WTC11 (cell line): ENCODE measurements around the gene SLC1A3.

Experiments
- ATF3 ChIP-seq: sonication (generic); formaldehyde crosslinking; conservative IDR thresholded peaks from 2 replicates; pipeline ENCODE4 v1.8.1; 2022; ENCODE audit warnings: mild to moderate bottlenecking, missing genetic modification reagents
- CREB1 ChIP-seq: sonication (generic); formaldehyde crosslinking; IDR thresholded peaks from 2 replicates; pipeline ENCODE4 v1.8.0; 2023; ENCODE audit warnings: mild to moderate bottlenecking, missing genetic modification reagents
- ETV6 ChIP-seq: sonication (generic); formaldehyde crosslinking; IDR thresholded peaks from 2 replicates; pipeline ENCODE4 v1.8.1; 2022; ENCODE audit warnings: mild to moderate bottlenecking, missing genetic modification reagents
- JUN ChIP-seq: sonication (generic); formaldehyde crosslinking; IDR thresholded peaks from 2 replicates; pipeline ENCODE4 v1.8.0; 2023; ENCODE audit warnings: mild to moderate bottlenecking, missing genetic modification reagents
- NR2C2 ChIP-seq: sonication (generic); formaldehyde crosslinking; IDR thresholded peaks from 2 replicates; pipeline ENCODE4 v1.8.0; 2022; ENCODE audit warnings: mild to moderate bottlenecking, missing genetic modification reagents
- PREB ChIP-seq: sonication (generic); formaldehyde crosslinking; IDR thresholded peaks from 2 replicates; pipeline ENCODE4 v1.8.1; 2022; ENCODE audit warnings: mild to moderate bottlenecking, missing genetic modification reagents, moderate library complexity, borderline replicate concordance
- RELA ChIP-seq: sonication (generic); formaldehyde crosslinking; IDR thresholded peaks from 2 replicates; pipeline ENCODE4 v1.8.1; 2022; ENCODE audit warnings: missing genetic modification reagents, mild to moderate bottlenecking, borderline replicate concordance
- SMAD3 ChIP-seq: sonication (generic); formaldehyde crosslinking; IDR thresholded peaks from 2 replicates; pipeline ENCODE4 v1.8.0; 2022; ENCODE audit warnings: missing genetic modification reagents, mild to moderate bottlenecking, borderline replicate concordance
- SP1 ChIP-seq: sonication (generic); formaldehyde crosslinking; conservative IDR thresholded peaks from 2 replicates; pipeline ENCODE4 v1.8.1; 2022; ENCODE audit warnings: missing genetic modification reagents
- TF ChIP-seq, protein P1 (sequence below): fragments of 200-600 bp; IDR thresholded peaks from 2 replicates; pipeline ENCODE4 v1.8.0; 2022; ENCODE audit warnings: antibody characterized with exemption
- TF ChIP-seq, protein P2 (sequence below): sonication (generic); formaldehyde crosslinking; IDR thresholded peaks from 2 replicates; pipeline ENCODE4 v1.8.1; 2022; ENCODE audit warnings: low read depth, missing genetic modification reagents, borderline replicate concordance
- TF ChIP-seq, protein P3 (sequence below): sonication (generic); formaldehyde crosslinking; IDR thresholded peaks from 2 replicates; pipeline ENCODE4 v1.8.1; 2022; ENCODE audit warnings: missing genetic modification reagents, borderline replicate concordance
- TF ChIP-seq, protein P4 (sequence below): fragments of 250-450 bp; sonication (Bioruptor Pico); IDR thresholded peaks from 2 replicates; pipeline ENCODE4 v2.1.2; 2022; ENCODE audit warnings: mild to moderate bottlenecking, moderate library complexity
- TF ChIP-seq, protein P5 (sequence below): sonication (generic); formaldehyde crosslinking; IDR thresholded peaks from 2 replicates; pipeline ENCODE4 v1.8.0; 2022; ENCODE audit warnings: mild to moderate bottlenecking, missing genetic modification reagents

- TF ChIP-seq, protein P1, sequence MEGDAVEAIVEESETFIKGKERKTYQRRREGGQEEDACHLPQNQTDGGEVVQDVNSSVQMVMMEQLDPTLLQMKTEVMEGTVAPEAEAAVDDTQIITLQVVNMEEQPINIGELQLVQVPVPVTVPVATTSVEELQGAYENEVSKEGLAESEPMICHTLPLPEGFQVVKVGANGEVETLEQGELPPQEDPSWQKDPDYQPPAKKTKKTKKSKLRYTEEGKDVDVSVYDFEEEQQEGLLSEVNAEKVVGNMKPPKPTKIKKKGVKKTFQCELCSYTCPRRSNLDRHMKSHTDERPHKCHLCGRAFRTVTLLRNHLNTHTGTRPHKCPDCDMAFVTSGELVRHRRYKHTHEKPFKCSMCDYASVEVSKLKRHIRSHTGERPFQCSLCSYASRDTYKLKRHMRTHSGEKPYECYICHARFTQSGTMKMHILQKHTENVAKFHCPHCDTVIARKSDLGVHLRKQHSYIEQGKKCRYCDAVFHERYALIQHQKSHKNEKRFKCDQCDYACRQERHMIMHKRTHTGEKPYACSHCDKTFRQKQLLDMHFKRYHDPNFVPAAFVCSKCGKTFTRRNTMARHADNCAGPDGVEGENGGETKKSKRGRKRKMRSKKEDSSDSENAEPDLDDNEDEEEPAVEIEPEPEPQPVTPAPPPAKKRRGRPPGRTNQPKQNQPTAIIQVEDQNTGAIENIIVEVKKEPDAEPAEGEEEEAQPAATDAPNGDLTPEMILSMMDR = no peak
- TF ChIP-seq, protein P2, sequence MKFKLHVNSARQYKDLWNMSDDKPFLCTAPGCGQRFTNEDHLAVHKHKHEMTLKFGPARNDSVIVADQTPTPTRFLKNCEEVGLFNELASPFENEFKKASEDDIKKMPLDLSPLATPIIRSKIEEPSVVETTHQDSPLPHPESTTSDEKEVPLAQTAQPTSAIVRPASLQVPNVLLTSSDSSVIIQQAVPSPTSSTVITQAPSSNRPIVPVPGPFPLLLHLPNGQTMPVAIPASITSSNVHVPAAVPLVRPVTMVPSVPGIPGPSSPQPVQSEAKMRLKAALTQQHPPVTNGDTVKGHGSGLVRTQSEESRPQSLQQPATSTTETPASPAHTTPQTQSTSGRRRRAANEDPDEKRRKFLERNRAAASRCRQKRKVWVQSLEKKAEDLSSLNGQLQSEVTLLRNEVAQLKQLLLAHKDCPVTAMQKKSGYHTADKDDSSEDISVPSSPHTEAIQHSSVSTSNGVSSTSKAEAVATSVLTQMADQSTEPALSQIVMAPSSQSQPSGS (CRISPR knock-in tag) = no peak
- TF ChIP-seq RELA (no peak), SP1 (no peak), JUN (no peak), ETV6 (no peak), ATF3 (CRISPR knock-in tag) (no peak), CREB1 (CRISPR knock-in tag) (no peak), SMAD3 (CRISPR knock-in tag) (no peak), PREB (no peak), NR2C2 (CRISPR knock-in tag) (no peak)
- TF ChIP-seq, protein P3, sequence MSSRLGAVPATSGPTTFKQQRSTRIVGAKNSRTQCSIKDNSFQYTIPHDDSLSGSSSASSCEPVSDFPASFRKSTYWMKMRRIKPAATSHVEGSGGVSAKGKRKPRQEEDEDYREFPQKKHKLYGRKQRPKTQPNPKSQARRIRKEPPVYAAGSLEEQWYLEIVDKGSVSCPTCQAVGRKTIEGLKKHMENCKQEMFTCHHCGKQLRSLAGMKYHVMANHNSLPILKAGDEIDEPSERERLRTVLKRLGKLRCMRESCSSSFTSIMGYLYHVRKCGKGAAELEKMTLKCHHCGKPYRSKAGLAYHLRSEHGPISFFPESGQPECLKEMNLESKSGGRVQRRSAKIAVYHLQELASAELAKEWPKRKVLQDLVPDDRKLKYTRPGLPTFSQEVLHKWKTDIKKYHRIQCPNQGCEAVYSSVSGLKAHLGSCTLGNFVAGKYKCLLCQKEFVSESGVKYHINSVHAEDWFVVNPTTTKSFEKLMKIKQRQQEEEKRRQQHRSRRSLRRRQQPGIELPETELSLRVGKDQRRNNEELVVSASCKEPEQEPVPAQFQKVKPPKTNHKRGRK (CRISPR knock-in tag) = no peak
- TF ChIP-seq, protein P4, sequence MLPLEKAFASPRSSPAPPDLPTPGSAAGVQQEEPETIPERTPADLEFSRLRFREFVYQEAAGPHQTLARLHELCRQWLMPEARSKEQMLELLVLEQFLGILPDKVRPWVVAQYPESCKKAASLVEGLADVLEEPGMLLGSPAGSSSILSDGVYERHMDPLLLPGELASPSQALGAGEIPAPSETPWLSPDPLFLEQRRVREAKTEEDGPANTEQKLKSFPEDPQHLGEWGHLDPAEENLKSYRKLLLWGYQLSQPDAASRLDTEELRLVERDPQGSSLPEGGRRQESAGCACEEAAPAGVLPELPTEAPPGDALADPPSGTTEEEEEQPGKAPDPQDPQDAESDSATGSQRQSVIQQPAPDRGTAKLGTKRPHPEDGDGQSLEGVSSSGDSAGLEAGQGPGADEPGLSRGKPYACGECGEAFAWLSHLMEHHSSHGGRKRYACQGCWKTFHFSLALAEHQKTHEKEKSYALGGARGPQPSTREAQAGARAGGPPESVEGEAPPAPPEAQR = no peak
- TF ChIP-seq, protein P5, sequence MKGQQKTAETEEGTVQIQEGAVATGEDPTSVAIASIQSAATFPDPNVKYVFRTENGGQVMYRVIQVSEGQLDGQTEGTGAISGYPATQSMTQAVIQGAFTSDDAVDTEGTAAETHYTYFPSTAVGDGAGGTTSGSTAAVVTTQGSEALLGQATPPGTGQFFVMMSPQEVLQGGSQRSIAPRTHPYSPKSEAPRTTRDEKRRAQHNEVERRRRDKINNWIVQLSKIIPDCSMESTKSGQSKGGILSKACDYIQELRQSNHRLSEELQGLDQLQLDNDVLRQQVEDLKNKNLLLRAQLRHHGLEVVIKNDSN (CRISPR knock-in tag) = no peak
These were observed 42.0 kb downstream of the SLC1A3 start for GRCh38 chr5:36648426-36648825.
